LNCaP clone FGC (cell line): Measurements from ENCODE around the gene CCNT1.
"Not testable (repeated sequence)": the region's sequence is repeated elsewhere in the genome, so short reads cannot be mapped to it uniquely, and the experiment has no call there.

ENCODE experiments used
- DNase-seq: peaks from one replicate; pipeline ENCODE4 v3.0.0-alpha.2; 2011; ENCODE audit warnings: low read depth
- H3K4me3 ChIP-seq: 2 replicates; pipeline ENCODE4 v1.5.1; 2011; ENCODE audit warnings: mild to moderate bottlenecking, low read depth, low read length, control low read depth
- CTCF ChIP-seq: IDR thresholded peaks from 2 replicates; pipeline ENCODE4 v1.5.1; 2012; ENCODE audit warnings: mild to moderate bottlenecking; ENCODE audit not compliant: control insufficient read depth, insufficient read depth; ENCODE audit errors: extremely low read depth

Gene CCNT1

DNA sequence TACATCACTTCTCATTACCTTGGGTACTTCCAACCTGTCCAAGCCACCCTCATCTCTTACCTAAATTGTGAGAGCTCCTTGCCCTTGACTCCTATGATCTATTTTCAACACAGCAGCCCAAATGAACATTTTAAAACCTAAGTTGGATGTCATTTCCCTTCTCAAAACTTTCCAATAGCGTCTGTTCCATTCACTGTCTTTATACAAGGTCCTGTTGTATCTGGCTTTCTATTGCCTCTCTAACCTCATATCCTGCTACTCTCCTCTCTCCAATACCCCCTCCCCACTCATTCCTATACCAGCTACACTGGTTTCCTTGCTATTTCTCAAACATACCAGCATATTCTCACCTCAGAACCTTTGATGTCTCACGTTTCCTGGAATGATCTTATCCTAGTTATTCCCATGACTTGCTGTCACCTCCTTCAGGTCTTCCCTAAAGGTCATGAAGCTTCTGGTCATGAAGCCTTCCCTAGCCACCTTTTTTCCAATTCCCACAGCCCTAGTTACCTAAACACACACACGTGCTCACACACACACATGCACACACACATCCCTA, 30.4 kb downstream of the CCNT1 start:
- H3K4me3 ChIP-seq, result no peak overlapping the region
- no peak for TF ChIP-seq CTCF
- DNase-seq, result no peak

DNA sequence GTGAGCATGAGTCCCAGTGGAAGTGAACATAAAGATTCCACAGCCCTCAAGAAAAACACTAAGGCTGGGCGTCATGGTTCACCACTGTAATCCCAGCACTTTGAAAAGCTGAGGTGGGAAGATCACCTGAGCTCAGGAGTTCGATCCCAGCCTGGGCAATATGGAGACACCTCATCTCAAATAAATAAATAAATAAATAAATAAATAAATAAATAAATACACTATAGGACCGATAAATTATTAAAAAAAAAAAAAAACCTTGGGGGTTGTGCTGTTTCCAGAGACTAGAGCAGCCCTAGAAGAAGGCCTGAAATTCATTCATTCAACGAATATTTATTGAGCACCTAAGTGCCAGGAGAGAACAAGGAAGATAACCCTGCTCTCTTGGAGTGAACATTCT, 33.0 kb downstream of the CCNT1 start:
- no peak for TF ChIP-seq CTCF
- DNase-seq, result no peak
- no peak overlapping the region for H3K4me3 ChIP-seq

DNA sequence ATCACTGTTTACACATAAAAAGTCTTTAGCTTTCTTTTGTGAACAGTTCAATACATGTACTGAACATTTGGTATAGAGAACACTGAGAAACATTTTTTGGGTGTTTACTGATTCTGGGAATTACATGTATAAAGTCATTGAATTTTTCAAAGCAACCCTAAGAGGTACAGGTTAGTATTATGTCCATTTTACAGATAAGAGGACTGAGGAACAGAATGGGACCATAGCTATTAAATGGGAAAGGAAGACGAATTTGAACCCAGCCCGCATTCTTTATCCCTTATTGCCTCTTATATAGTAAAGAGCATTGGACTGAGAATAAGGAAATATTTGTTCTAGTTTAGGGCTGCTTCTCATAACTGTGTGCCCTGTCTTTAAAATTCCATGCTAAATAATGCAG, 33.6 kb downstream of the CCNT1 start:
- H3K4me3 ChIP-seq, result peak overlapping the region; percentile 76
- DNase-seq, result no peak
- TF ChIP-seq CTCF, result no peak

- DNase-seq, result not testable (repeated sequence)
- peak overlapping the region; percentile 76 for H3K4me3 ChIP-seq
These were observed 34.0 kb downstream of the CCNT1 start for GRCh38 chr12:48682533-48682905.

DNA sequence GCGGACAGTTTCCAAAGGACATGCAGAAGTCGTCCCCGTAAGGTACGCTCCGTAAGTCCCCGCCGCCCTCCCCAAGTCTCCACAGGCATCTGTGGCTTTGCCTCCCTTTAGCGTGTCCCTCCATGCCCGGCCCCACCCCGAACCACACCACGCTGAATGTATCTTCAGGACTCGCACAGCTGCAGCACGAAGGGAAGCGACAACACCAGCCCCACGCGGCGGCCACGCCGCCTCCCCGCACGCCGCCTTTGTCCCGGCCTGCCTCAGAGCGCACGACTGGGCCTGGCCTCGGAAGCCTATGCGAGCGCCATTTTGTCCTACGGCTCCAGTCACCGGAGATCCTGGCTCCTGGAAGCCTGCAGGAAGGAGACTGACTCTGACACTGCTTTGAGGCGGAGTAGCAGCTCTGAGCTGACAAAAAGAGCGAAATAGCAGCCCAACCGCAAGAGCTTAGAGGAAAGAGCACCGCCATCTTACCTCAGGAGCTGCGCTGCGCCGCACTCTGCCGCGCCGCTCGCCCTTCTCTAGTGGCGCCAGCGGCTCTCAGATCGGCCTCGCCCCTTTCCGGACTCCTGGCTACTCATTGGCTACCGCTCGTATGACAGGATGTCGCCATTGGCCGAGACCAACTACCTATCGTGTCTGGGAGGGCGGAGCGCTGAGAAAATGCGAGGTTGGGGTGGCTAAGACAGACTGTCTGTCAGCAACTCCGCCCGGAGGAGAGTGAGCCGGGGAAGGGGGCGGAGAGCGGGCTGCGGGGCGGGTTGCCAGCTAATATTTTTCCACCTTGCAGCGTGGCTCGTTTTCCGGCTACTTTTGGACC, 34.6 kb downstream of the CCNT1 start, which contains the start of gene KANSL2:
Gene KANSL2, minus strand, starts transcription at position 529 of the 823 bp plus-strand sequence. CDS start 606 bp downstream, outside the sequence.
- DNase-seq, result peak; percentile 98
- peak within 1 kb of the TSS; percentile 76 for H3K4me3 ChIP-seq
- no peak for TF ChIP-seq CTCF

DNA sequence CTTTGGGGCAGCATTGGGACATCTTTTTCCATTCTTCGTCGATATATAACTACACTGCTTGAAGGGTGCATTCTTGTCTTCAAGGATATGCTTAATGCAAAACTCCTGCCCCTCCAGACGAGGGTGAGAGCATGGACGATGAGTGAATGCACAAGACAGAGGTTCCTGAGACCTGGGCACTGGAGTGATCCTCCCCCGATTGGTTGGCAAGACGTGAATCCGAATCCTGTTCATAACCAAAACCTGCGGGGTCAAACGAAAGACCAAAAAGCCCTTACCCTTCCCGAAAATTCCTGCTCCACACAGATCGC, 35.2 kb downstream of the CCNT1 start:
- peak; percentile 3 for DNase-seq
- peak overlapping the region; percentile 76 for H3K4me3 ChIP-seq
- no peak for TF ChIP-seq CTCF

GRCh38 chr12:48680861-48681260, 35.6 kb downstream of the CCNT1 start:
- H3K4me3 ChIP-seq, result peak overlapping the region; percentile 76
- TF ChIP-seq CTCF, result no peak
- no peak for DNase-seq
